Measurements from ENCODE around the gene PAX7.
A peak's percentile ranks its signal among the peaks of the same experiment; 100 is the strongest.

Gene PAX7

DNA sequence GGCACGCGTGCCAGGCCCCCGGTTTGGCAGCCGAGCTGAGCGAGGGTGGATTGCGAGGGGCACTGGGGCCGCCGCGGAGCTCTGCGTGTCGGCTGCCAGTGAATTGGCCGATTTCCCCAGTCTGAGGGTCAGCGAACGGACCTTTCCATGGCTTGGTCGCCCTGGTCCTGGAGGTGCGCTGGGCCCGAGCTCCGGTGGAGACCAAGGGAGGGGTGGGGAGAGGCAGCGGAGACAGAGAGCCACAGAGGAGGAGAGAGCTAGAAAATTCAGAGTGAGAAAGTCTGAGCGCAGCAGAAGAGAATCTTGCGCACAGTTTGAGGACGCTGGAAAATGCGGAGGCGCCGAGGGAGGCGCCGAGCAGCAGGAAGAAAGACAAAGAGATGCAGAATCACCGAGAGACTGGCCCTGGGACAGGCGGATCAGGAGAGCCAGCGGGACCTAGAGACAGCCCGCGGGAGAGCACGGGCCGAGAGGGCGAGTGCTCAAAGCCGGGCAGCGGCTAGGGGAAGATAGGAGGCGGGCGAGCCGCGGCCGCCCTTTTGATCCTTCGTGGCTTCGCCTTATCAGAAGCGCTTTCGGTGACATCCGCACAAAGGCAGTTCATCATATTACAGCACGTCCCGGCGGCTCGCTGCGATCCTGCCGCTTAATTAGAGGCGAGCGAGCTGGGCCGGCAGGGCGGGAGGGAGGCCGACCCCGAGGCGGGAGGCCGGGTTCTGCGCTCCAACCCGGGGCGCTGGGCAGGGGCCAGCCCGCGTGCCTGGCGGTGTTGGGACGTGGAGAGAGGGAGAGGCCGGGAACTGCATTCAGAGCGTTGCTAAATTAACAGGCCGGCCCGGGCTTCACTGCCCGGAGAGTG is 12.7 kb downstream of the PAX7 start:
- Mint-ChIP-seq H3K4me3 (peak overlapping the region; percentile 61), H3K27ac (no peak overlapping the region), H3K4me1 (ENCODE audit: low read depth) (peaks cover 51% of the 10 kb centered on the region)

DNA sequence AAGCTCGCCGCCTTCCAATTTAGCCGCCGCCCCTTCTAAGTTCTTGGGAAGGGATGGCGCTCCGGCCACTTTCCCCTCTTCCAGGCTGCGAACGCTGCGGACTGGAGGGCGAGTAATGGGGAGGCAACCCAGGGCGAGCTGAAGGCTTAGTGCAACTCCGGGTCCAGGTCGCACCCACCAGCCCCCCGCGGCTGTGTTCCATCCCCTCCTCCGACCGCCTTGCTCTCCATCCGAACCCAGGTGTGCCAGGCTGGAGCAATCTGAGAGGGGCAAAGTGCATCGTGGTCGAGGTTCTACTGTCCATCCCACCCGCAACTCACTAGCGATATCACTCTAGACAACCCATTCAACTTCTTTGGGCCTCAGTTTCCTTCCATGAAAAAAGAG is 13.4 kb downstream of the PAX7 start:
- H3K27ac Mint-ChIP-seq, result no peak overlapping the region
- H3K9me3 Mint-ChIP-seq (ENCODE audit: low read depth), result no peaks in the 10 kb centered on the region
- peaks cover 56% of the 10 kb centered on the region for H3K27me3 Mint-ChIP-seq
- H3K4me3 Mint-ChIP-seq, result peak overlapping the region; percentile 32
- no peaks in the 10 kb centered on the region for H3K36me3 Mint-ChIP-seq
- H3K4me1 Mint-ChIP-seq (ENCODE audit: low read depth), result peaks cover 51% of the 10 kb centered on the region

More for the DNA sequence above, 12.7 kb downstream of the PAX7 start:
- peaks cover 57% of the 10 kb centered on the region for H3K27me3 Mint-ChIP-seq
- no peaks in the 10 kb centered on the region for H3K9me3 Mint-ChIP-seq (ENCODE audit: low read depth)
- H3K36me3 Mint-ChIP-seq, result no peaks in the 10 kb centered on the region

DNA sequence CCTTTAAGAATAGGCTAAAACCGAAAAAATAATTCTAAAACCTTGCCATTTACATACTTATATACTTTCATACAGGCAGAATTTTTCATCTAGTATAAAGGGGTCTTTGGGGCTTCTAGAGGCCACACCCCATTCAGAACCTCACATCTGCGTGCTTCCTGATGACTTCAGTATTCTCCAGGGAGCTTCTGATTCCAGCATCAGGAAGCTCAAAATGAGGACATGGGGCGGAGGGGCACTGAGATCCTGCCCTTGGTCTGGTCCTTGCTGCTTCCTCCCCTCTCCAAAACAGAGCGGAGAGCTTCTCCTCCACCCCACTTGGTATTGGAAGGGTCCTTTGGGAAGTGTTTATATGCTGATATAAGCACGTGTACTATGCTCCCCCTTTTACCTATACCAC is 13.8 kb downstream of the PAX7 start:
- H3K27me3 Mint-ChIP-seq, result peaks cover 54% of the 10 kb centered on the region
- H3K9me3 Mint-ChIP-seq (ENCODE audit: low read depth), result no peaks in the 10 kb centered on the region
- peaks cover 48% of the 10 kb centered on the region for H3K4me1 Mint-ChIP-seq (ENCODE audit: low read depth)
- H3K36me3 Mint-ChIP-seq, result no peaks in the 10 kb centered on the region
- no peak overlapping the region for H3K27ac Mint-ChIP-seq
- H3K4me3 Mint-ChIP-seq, result peak overlapping the region; percentile 66

DNA sequence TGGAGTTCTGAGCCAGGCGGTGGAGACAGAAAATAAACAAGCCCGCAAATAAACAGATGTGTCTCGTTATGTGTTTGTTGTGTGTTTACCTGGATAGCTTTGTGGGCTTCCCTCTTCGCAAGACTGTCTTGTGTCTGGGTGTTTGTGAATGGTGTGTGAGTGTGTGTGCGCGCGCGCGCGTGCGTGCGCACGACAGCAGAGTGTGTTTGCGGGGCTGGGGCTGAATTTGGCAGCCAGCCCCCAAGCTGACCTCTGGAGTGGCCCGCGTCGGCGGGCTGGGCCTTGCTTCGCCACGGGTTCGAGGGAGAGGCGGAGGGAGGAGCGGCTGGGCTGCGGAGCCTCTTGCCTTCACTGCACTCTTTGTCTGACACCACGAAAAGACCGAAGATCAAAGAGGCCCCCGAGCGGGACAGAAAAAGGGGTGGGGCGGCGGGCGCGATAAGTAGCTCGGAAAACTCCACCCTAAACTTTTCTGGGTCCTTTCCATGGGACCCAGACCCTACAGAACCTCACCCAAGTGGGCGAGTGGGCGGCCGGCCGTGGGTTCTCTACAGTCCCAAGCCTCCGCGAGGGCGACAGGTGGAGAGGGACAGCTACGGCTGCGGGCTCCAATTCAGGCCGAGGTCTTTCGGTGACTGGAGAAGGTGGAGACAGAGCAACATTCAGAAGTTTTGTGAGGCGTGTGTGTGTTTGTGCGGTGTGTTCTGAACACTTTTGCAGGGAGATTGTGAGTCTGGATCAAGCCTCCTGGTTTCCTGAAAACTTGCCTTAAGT is 14.5 kb downstream of the PAX7 start:
- Mint-ChIP-seq H3K36me3 (no peaks in the 10 kb centered on the region), H3K4me3 (peak overlapping the region; percentile 66), H3K27me3 (peaks cover 48% of the 10 kb centered on the region), H3K4me1 (ENCODE audit: low read depth) (peaks cover 42% of the 10 kb centered on the region), H3K27ac (no peak overlapping the region), H3K9me3 (ENCODE audit: low read depth) (no peaks in the 10 kb centered on the region)

DNA sequence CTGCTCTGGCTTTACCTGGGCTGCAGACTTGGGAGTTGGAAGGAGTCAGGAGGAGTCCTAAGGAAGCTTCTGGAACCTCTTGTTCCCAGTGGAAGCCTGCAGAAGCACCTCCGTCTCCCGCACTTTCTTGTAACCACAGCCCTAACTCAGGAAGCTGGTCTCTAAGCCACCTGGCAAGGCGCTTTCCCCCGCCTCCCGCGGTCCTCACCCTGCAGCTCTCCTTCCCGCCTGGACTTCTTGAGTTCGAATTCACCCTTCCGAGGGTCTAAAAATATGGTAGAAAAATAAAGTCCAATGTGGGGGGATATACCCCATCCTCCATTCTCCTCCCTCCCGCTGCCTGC is 15.1 kb downstream of the PAX7 start:
- Mint-ChIP-seq H3K4me3 (peak overlapping the region; percentile 51), H3K9me3 (ENCODE audit: low read depth) (no peaks in the 10 kb centered on the region), H3K27me3 (peaks cover 47% of the 10 kb centered on the region), H3K27ac (no peak overlapping the region), H3K36me3 (no peaks in the 10 kb centered on the region), H3K4me1 (ENCODE audit: low read depth) (peaks cover 39% of the 10 kb centered on the region)

DNA sequence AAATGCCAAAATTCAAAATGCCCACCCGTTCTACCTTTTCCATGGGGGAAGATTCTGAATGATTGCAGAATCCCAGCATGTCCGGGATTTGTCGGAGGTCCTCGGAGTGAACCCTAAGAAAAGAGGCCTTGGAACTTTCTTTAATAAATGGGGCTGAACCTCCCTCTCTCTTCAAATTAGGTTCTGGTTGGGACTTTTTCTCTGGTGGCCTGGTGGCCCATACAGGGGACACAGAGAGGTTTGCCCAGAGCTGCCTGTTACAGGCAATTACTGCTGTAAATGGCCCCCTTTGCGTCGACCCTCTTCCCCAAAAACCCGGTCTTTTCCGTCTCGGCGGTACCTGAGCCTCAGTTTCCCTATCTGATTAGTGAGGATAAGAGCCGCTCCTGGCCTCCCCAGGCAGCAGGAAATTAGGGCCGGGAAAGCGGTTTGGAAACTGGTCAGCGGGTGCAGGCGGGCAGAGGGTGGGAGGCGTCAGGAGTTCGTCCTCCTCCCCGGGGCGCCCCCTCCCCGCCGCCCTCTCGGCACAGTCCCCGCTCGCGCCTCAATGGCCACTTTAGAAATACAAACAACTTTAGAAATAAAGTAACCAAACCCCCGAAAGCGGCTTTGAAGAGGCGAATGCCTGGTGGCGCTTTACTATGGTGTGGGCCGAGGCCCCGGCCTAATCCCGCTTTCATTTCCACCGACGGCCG is 15.6 kb downstream of the PAX7 start:
- H3K4me3 Mint-ChIP-seq, result peak overlapping the region; percentile 51
- no peak overlapping the region for H3K27ac Mint-ChIP-seq
- H3K9me3 Mint-ChIP-seq (ENCODE audit: low read depth), result no peaks in the 10 kb centered on the region
- no peaks in the 10 kb centered on the region for H3K36me3 Mint-ChIP-seq
- H3K27me3 Mint-ChIP-seq, result peaks cover 44% of the 10 kb centered on the region
- peaks cover 38% of the 10 kb centered on the region for H3K4me1 Mint-ChIP-seq (ENCODE audit: low read depth)

DNA sequence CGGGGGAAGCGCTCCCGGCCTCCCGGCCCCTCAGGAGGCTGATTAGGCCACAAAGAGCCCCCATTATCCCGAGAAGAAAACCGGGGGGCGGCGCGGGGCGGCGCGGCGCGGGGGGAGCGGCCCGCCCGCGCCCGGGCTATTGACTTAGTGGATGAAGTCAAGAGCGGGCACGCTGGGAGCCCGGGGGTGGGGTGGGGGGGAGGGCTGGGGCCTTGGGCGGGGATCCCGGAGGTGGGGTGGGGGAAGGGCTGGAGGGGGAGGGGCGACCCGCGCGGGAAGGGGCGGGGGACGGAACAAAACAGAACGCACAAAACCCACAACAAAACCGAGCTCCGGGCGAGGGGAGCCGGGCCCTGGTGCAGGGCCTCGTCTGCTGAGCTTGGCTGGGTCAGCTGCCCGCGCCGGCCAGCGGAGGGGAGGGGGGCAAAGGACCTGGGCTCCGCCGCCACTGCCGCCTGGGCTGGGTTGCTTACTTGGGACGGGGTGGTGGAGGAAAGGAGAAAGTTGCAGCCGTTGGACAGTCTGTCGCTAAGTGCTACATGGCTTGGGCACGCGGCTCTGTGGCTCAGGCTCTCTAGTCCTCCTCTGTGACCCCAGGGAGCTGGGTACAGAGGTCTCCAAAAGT is 16.3 kb downstream of the PAX7 start:
- no peak overlapping the region for H3K27ac Mint-ChIP-seq
- H3K4me1 Mint-ChIP-seq (ENCODE audit: low read depth), result peaks cover 43% of the 10 kb centered on the region
- peaks cover 40% of the 10 kb centered on the region for H3K27me3 Mint-ChIP-seq

DNA sequence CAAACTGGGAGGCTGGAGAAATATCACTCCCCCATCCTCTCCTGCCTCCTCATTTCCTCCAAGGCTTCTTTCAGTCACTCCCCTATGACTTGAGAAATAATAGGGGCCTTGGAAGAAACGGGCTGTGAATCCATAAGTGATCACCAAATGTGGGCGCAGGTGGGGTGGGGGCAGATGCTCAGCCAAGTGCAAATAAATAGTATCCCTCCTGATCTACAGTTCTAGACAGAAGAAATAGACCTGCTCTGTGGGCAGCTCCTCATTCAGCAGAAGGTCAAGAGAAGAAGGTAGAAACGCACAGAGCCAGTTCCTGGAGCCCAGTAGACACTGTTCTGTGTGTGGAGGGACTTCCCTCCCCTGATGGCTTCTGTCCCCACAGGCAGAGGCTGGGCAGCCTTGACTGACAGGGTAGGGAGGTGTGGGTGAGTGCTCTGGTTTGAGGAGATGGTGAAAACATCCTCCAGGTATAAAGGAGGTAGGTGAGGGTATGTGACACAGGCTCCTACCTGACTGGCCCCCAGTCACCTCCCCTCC is 17.1 kb downstream of the PAX7 start:
- H3K4me1 Mint-ChIP-seq (ENCODE audit: low read depth), result peaks cover 48% of the 10 kb centered on the region
- peaks cover 36% of the 10 kb centered on the region for H3K27me3 Mint-ChIP-seq
- H3K4me3 Mint-ChIP-seq, result no peak overlapping the region
- H3K27ac Mint-ChIP-seq, result no peak overlapping the region
- no peaks in the 10 kb centered on the region for H3K36me3 Mint-ChIP-seq
- H3K9me3 Mint-ChIP-seq (ENCODE audit: low read depth), result no peaks in the 10 kb centered on the region

More for the DNA sequence above, 16.3 kb downstream of the PAX7 start:
- no peaks in the 10 kb centered on the region for H3K36me3 Mint-ChIP-seq
- peak overlapping the region; percentile 35 for H3K4me3 Mint-ChIP-seq
- no peaks in the 10 kb centered on the region for H3K9me3 Mint-ChIP-seq (ENCODE audit: low read depth)

DNA sequence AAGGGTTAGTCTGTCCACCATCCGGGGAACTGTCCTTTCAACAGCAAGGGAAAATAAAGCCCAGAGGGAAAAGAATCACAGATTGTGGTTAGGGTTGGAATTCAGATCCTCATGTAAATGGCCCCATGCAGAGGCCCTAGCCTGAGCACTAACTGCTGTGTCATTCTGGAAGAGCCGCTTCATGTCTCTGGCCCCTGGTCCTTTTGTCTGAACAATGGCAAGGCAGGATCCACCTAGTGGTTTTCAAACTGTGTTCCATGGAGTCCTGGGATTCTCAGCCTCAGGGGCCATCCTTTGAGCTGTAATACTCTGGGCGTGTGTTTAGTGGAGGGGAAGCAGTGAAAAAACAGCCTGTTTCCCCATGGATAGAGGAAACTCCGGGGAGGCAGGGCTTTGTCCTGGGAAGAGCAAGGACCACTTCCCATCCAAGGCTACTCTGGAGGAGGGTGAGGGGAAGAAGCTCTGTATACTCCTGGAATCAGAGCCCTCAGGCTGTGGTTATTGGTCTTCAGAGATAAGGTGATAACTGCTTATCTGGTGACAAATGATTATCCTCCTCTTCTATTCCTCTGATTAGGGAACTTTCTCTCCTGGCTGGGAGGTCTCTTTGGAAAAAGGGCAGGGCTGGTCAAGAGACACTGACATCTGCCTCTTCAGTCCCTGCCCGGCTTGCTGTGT is 19.2 kb downstream of the PAX7 start:
- Mint-ChIP-seq H3K27me3 (peaks cover 30% of the 10 kb centered on the region), H3K4me3 (no peak overlapping the region), H3K4me1 (ENCODE audit: low read depth) (peaks cover 54% of the 10 kb centered on the region)

DNA sequence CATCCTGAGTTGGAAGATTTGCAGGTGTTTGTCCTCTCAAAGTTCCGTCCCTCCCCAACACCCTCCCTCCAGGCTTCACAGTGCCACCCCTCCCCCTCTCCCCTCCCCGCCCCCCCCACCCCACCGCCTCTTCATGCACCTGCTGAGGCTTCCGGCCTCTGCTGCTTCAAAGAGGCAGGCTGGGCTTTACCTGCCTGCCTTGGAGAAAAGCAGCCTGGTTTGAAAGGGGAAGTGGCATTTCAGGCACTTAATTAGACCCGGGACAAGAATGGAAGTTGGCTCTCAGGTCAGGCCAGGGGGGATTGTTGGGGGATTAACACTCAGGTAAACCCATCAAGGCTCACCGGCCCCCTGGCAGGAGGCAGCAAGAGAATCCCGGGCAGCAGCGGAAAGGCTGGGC is 21.1 kb downstream of the PAX7 start:
- Mint-ChIP-seq H3K9me3 (ENCODE audit: low read depth) (no peaks in the 10 kb centered on the region), H3K27me3 (peaks cover 21% of the 10 kb centered on the region), H3K36me3 (no peaks in the 10 kb centered on the region), H3K4me3 (peak overlapping the region; percentile 59), H3K4me1 (ENCODE audit: low read depth) (peaks cover 50% of the 10 kb centered on the region), H3K27ac (no peak overlapping the region)

More for the DNA sequence above, 19.2 kb downstream of the PAX7 start:
- no peak overlapping the region for H3K27ac Mint-ChIP-seq
- H3K36me3 Mint-ChIP-seq, result no peaks in the 10 kb centered on the region
- no peaks in the 10 kb centered on the region for H3K9me3 Mint-ChIP-seq (ENCODE audit: low read depth)

DNA sequence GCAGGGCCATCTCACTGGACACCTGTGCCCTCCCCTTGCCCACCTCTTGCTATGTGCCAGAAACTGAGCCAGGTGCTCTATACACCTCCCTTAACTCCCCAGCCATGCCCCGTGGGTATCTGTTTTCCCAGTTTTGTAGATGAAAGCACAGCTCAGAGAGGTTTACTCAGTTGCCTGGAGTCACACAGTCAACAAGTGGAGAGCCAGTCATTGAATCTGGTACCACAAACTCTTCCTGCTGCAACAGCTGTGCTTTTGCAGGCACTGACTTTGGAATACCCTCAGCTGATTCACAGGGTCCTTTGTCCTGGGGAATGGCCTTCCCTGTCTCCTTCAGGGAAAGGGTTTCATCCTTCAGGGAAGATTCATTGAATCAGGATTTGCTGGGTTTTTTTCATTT is 22.1 kb downstream of the PAX7 start:
- H3K27me3 Mint-ChIP-seq, result peaks cover 17% of the 10 kb centered on the region

DNA sequence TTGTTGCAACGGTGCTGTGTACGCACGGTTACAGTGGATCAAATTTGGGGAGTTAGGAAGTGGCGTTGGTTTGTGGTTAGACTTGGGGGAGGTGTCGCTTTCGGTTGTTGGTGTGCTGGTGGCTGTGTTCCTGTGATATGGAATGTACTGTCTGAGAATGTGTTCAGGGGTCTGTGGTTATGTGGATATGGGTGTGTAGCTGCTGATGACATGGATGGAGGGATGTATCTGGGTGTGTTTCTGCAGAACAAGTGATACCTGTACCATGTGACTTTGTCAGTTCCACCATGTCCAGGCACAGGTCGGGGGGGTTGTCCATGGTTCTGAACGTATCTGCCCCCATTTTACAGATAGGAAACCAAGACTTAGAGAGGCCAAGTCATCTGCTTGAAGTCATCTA is 22.7 kb downstream of the PAX7 start:
- peaks cover 15% of the 10 kb centered on the region for H3K27me3 Mint-ChIP-seq
- H3K4me1 Mint-ChIP-seq (ENCODE audit: low read depth), result peaks cover 44% of the 10 kb centered on the region
- no peak overlapping the region for H3K27ac Mint-ChIP-seq

More for the DNA sequence above, 22.1 kb downstream of the PAX7 start:
- no peaks in the 10 kb centered on the region for H3K36me3 Mint-ChIP-seq
- H3K9me3 Mint-ChIP-seq (ENCODE audit: low read depth), result no peaks in the 10 kb centered on the region
- peaks cover 46% of the 10 kb centered on the region for H3K4me1 Mint-ChIP-seq (ENCODE audit: low read depth)
- no peak overlapping the region for H3K27ac Mint-ChIP-seq
- H3K4me3 Mint-ChIP-seq, result no peak overlapping the region

DNA sequence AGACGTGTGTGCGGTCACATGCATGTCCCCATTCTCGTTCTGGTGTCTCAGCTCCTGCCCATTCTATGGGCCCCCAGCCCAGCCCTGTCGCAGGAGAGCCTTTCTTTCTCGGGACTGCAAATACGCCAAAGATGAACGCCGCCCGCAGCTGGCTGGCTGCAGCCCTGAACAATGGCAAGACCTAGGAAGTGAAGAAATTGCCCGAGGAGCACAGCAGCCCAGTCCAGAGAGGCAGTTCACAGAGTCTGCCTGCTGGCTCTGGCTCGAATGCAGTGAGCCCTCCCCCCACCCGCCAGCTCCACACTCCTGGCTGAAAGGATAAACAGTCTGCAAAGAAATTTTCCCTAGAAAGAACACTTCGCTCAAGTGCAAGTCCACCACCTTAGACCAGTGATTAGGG is 23.3 kb downstream of the PAX7 start:
- Mint-ChIP-seq H3K4me3 (no peak overlapping the region), H3K27me3 (peaks cover 12% of the 10 kb centered on the region), H3K9me3 (ENCODE audit: low read depth) (no peaks in the 10 kb centered on the region), H3K36me3 (no peaks in the 10 kb centered on the region), H3K27ac (no peak overlapping the region), H3K4me1 (ENCODE audit: low read depth) (peaks cover 44% of the 10 kb centered on the region)

More for the DNA sequence above, 22.7 kb downstream of the PAX7 start:
- H3K4me3 Mint-ChIP-seq, result peak overlapping the region; percentile 41
- H3K9me3 Mint-ChIP-seq (ENCODE audit: low read depth), result no peaks in the 10 kb centered on the region
- no peaks in the 10 kb centered on the region for H3K36me3 Mint-ChIP-seq

DNA sequence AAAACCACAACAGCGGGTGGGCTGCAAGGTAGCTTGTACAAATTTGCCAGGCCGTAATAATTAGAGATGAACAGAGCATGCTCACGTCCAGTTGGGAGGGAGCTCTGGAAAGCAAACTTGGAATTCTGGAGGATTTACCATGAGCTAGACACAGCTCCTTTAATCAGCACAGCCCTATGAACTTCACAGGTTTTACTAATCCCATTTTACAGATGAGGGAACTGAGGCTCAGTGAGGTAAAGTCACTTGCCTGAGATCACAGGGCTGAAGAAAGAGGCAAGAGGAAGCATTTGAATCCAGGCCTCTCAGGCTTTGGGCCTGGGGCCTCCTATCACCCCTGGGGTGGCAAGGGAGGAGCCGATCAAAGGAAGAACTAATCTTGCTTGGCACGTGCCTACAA is 24.0 kb downstream of the PAX7 start:
- H3K27me3 Mint-ChIP-seq, result peaks cover 9% of the 10 kb centered on the region

More for the DNA sequence above, 24.0 kb downstream of the PAX7 start:
- H3K27ac Mint-ChIP-seq, result no peak overlapping the region
- peaks cover 44% of the 10 kb centered on the region for H3K4me1 Mint-ChIP-seq (ENCODE audit: low read depth)
- H3K4me3 Mint-ChIP-seq, result no peak overlapping the region
- no peaks in the 10 kb centered on the region for H3K36me3 Mint-ChIP-seq
- H3K9me3 Mint-ChIP-seq (ENCODE audit: low read depth), result no peaks in the 10 kb centered on the region

All from activated naive CD8-positive, alpha-beta T cell (primary cell).